GM19240 (cell line): ENCODE measurements around the gene AK5.
"Not testable (repeated sequence)": the region's sequence is repeated elsewhere in the genome, so short reads cannot be mapped to it uniquely, and the experiment has no call there.

ENCODE experiments used
- DNase-seq: peaks from one replicate; pipeline ENCODE4 v3.0.0; 2011; ENCODE audit warnings: low spot score; ENCODE audit not compliant: insufficient read length

AK5 gene

GRCh38 chr1:77399250-77400086, 117.6 kb downstream of the AK5 start:
- no peak for DNase-seq

DNA sequence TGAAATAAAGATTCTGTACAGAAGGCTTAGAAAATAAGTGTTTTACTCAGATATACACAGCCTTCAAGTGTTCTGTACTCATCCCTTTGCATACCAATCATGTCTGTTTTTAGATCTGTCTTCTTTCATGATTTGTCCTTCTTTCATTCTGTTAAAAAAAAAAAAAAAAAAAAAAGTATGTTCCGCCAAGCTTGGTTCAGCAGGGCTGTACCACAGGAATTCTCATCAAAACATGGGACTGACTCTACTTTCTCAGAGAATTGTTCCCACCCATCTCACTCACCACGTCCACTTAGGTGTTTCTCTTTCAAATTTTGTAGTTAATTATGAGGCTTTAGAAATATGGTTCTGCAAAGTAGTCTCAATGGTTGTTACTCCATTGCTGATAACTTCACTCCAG, 119.0 kb downstream of the AK5 start:
- no peak for DNase-seq

DNA sequence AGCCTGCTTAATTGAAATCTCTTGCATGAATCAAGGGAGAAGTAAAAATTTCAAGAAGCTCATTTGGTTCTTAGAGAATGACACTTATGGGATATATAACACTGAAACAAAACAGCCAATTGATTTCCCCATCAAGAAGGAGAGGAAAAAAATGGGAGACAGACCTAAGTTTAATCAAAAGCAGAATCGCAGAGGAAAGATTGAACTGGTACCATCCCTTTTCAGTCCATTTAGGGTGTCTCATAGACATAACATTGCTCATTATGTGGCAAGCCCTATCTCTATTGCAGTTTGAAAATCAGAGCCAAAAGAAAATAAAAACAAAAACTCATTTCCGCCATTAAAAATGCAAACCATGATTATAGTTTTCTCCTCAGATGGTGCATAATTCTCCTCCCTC, 119.6 kb downstream of the AK5 start:
- DNase-seq, result no peak

- DNase-seq, result no peak
These were observed 123.4 kb downstream of the AK5 start for GRCh38 chr1:77405186-77405585.

DNA sequence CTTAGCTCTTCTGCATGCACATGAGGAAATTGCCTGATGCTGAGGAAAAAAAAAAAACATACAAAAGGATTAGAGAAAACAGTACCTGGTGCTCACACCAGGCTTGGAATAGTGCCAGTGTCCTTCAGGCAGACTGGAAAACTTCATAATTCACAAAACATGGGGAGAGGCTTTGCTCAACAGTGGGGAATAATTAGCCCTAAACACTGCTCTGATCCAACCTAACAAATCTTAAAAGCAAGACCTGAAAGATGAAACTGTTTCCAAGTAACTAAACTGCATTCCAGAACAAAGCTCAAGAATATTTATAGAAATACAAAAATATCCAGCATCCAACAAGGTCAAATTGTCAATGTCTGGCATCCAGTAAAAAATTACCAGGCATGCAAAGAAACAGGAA, 124.8 kb downstream of the AK5 start:
- no peak for DNase-seq

- no peak for DNase-seq
These were observed 126.0 kb downstream of the AK5 start for GRCh38 chr1:77407738-77408375.

DNA sequence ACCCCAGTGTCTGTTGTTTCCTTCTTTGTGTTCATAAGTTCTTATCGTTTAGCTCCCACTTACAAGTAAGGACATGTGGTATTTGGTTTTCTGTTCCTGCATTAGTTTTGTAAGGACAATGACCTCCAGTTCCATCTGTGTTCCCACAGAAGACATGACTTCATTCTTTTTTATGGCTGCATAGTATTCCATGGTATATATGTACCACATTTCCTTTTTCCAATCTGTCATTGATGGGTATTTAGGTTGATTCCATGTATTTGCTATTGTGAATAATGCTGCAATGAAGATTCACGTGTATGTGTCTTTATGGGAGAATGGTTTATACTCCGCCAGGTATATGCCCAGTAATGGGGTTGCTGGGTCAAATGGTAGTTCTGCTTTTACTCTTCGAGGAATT, 127.1 kb downstream of the AK5 start:
- DNase-seq, result not testable (repeated sequence)

- no peak for DNase-seq
These were observed 130.4 kb downstream of the AK5 start for GRCh38 chr1:77412069-77412819.

DNA sequence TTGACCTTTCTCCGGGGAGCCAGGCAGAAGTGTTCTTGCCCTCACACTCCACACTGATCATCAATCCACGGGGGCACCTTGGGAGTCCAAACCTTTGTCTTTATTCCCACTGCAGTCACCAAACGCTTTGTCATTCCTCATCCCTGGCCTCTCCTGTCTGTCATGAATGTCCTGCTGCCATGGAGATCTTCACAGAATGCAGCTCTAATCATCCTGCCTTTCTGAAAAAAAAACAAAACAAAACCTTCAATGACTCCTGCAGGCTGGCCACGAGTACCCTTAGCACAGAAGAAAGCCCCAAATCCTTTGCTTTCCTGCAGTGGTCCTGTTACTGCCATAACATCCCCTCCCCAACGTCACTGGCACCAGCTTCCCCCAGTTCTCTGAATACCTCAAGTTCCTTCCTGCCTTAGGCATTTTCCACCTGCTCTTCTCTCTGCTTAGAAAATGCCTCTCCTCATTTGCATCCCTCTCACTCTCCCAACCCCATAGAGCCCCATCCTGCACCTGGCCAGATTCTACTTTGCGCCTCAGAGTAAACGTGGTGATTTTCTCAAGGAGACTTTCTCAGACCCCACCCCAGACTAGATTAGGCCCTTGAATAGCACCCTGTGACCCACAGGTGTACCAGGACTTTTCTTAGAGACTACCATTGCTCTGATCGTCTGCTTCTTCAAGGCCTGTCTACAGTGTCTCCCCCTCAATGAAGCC, 131.2 kb downstream of the AK5 start:
- no peak for DNase-seq

DNA sequence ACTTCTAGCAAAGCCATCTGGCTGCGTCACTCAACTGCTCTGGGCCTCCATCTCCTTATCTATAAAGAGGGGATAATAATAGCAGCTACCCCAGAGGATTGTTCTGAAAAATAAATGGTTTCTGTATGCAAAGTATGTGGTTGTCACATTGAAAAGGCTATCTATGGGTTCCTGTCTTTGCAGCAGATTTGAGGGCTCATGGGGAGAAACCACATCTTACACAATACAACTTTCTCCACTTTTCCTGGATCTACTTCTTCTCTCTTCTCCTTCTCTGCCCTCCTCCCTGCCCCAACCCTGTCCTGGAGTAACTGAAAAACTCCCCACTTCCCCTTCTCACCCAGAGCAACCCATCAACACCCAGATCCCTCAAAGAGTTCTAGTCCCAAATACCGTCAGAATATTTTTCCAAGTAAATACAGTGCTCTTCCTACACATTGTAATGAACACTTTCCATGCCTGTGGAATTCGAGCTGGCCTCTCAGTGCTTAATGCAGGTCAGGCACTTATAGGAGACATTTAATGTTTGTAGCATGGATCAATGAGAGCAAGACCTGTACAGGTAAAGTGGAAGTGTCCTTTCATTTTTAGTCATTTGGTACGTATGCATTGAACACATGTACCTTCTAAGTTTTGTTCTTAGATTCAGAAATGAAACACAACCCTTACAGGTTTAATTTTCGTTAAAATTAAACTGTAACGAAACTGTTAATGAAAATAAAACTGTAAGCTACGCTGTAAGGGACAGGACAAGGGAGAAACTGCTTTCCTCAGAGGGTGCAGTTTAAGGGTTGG, 131.9 kb downstream of the AK5 start:
- DNase-seq, result no peak

- DNase-seq, result no peak
These were observed 133.8 kb downstream of the AK5 start for GRCh38 chr1:77415579-77415978.

GRCh38 chr1:77416692-77417450, 135.1 kb downstream of the AK5 start:
- DNase-seq, result no peak

GRCh38 chr1:77418055-77418454, 136.2 kb downstream of the AK5 start:
- DNase-seq, result not testable (repeated sequence)

DNA sequence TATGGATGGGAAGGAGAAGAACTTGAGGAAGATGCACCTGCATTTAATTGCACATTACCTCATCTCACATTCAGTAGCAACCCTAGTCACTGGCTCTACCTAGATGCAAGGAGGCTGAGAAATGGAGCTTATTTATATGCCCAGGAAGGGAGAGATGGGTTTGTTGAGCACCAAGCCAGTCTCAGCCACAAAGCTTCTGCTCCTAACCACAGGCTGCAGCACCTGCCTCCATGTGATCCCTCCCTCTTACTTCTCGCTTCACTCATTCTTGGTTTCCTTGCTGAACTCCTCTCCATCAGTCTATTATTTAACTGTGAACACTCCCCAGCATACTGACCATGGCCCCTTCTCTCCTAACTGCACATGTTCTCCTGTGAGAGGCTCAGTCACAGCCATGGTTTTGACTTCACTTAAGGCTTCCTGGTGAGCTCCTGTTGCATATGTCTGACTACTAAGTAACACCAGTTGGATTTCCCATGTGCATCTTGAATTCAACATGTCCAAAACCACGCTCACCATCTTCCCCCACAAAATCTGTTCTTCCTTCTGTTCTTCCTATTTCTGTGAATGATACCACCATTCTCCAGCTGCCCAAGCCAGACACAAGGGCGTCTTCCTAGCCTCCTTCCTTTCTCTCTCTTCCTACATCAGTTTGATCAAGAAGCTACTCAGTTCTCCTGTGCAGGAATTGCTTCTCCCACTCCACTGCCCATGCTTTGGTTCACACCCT, 139.8 kb downstream of the AK5 start:
- DNase-seq, result no peak

DNA sequence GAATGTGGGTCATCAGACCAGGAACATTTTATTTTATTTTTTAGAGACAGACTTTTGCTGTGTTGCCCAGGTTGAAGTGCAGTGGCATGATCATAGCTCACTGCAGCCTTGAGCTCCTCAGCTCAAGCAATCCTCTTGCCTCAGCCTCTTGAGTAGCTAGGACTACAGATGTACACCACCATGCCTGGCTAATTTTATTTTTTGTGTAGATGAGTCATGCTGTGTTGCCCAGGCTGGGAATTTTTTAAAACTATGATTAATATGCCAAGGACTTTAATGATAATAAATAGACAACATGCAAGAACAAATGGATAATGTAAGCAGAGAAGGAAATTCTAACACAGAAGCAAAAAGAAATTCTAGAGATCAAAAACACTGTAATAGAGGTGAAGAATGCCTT, 142.4 kb downstream of the AK5 start:
- DNase-seq, result no peak

DNA sequence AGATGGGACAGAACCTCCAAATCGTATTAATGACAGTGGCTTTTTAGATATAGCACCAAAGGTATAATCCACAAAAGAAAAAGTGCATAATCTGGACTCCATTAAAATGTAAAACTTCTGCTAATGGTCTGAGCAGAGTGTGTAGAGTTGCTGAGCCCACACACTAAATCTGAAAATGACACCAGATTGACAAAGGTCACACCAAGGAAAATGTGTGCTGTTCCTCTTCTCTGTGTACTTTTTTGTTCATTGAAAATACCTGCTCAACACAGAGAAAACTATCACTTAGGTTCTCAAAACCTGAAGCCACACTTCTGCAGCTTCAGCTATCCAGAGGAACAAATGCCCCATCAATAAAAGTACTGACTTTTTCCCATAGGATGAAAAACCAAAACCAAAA, 146.2 kb downstream of the AK5 start:
- no peak for DNase-seq

- DNase-seq, result no peak
These were observed 149.3 kb downstream of the AK5 start for GRCh38 chr1:77430966-77431690.

- DNase-seq, result no peak
These were observed 152.1 kb downstream of the AK5 start for GRCh38 chr1:77433934-77434333.

DNA sequence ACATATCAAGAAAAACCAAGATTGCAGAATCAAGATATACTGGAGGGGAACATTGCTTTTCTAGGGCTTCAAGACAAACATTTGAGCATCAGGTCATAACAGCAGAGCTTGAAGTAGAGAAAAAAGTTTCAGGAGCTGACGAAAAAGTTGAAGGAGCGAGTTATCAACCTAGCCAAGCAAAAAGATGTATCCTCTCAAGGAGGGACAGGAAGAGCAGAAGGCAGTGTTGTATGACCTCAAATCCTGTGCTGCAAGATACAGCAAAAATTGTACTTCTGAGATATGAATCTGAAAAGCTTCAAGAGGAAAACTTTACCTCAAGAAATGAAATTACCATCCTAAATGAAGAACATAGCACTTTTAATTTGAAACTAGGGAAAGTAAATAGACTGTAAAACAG, 153.1 kb downstream of the AK5 start:
- DNase-seq, result no peak
